ENCODE results near the gene ASXL2. TPM values are rescaled to one million over a fixed set of nuclear protein-coding genes. Genes with fewer than 3 reads are reported as not detected.

ASXL2 gene
- total RNA-seq, 5 donors from 2014 or later (not counting 1 experiment from before 2014, with no cell fraction given): 36.3 to 53.2 (median 48.3) TPM

DNA sequence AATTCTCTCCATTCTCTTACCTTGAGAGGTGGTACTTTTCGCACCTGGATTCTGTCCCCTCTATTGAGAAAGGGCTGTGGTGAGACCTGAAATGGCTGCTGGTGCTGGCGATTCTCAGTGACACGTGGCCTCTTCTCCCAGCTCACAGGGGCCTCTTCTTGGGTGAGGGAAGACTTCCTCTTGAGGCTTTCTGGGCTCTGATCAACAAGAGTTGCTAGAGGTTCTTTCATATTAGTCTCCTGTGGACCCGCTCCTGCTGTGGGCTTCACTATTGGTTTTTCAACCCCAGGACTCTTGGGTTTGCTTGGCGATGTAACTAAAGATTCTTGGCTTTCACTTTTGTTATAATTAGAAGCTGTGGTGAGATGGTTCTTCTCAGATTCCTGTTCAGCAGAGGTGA lies 128.6 kb downstream of the ASXL2 start:
- H3K27ac Mint-ChIP-seq: peak overlapping the region in 1 of 2 donors; percentile 74
- WGBS (ENCODE audit: insufficient coverage): 90% methylated on average over 2 of the region's 5 CpGs
- peaks cover 9 to 16% (median 15%) of the 10 kb centered on the region in 3 donors for H3K4me1 Mint-ChIP-seq
- H3K27me3 ChIP-seq (replicated peaks in 1 of 2; ENCODE audit: control insufficient read depth in 2 of 2, extremely low read depth in 1 of 2, insufficient read depth in 2 of 2, low read length in 1 of 2): no peaks in the 10 kb centered on the region
- peaks cover 0 to 84% of the 10 kb centered on the region in 2 donors for H3K36me3 ChIP-seq (ENCODE audit: control insufficient read depth in 2 of 2, extremely low read depth in 1 of 2, insufficient read depth in 1 of 2, low read length in 1 of 2)
- ChIA-PET POLR2A (no interaction called here), CTCF (interaction anchor here in 1 of 2 donors (0.8 kb wide), 1 partner anchor 1326 kb away, joined by 3 read pairs; no protein-coding TSS in a partner anchor)
- no peaks in the 10 kb centered on the region for H3K9me3 ChIP-seq
- peaks cover 60% of the 10 kb centered on the region for H3K36me3 Mint-ChIP-seq
- H3K4me3 ChIP-seq (ENCODE audit: control insufficient read depth in 1 of 2, extremely low read depth in 1 of 2, low read length in 1 of 2): no peak overlapping the region
- DNase-seq (no peak), ATAC-seq (replicated peaks in 1 of 4) (no peak)
- no peaks in the 10 kb centered on the region for H3K9me3 Mint-ChIP-seq
- H3K4me3 Mint-ChIP-seq: no peak overlapping the region
- no peak overlapping the region for H3K27ac ChIP-seq (ENCODE audit: low read length)
- no peaks in the 10 kb centered on the region for H3K27me3 Mint-ChIP-seq
- no peaks in the 10 kb centered on the region for H3K4me1 ChIP-seq (ENCODE audit: control insufficient read depth in 1 of 2, extremely low read depth in 1 of 2, insufficient read depth in 2 of 2, low read length in 2 of 2)

DNA sequence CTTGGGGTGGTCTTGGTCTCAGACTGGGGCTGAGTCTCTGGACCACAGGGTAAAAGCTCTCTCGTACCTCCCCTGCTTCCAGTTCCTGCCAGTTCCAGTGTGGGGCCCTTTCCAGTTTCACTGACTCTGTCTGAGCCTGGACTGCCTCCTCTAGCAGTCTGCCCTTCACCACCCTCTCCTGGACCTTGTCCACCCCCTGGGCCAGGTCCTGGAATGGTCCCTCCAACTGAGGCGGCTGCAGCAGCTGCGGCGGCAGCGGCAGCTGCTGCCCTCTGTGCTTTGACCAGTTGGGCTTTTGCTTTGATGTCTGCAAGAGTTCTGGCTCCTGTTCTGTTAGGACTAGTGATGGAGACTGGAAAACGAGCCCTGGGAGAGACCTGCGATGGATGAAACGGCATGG lies 134.2 kb downstream of the ASXL2 start:
- WGBS (ENCODE audit: insufficient coverage): 100% methylated on average over 5 of the region's 8 CpGs
- Histone ChIP-seq H3K27me3 (replicated peaks in 1 of 2; ENCODE audit: control insufficient read depth in 2 of 2, extremely low read depth in 1 of 2, insufficient read depth in 2 of 2, low read length in 1 of 2) (no peaks in the 10 kb centered on the region), H3K36me3 (ENCODE audit: control insufficient read depth in 2 of 2, extremely low read depth in 1 of 2, insufficient read depth in 1 of 2, low read length in 1 of 2) (peaks cover 4 to 68% of the 10 kb centered on the region in 2 donors), H3K4me3 (ENCODE audit: control insufficient read depth in 1 of 2, extremely low read depth in 1 of 2, low read length in 1 of 2) (no peak overlapping the region), H3K4me1 (ENCODE audit: control insufficient read depth in 1 of 2, extremely low read depth in 1 of 2, insufficient read depth in 2 of 2, low read length in 2 of 2) (peaks cover 5 to 17% of the 10 kb centered on the region in 2 experiments), H3K27ac (ENCODE audit: low read length) (no peak overlapping the region), H3K9me3 (no peaks in the 10 kb centered on the region)
- ChIA-PET CTCF (interaction anchor here in 1 of 2 donors (0.9 kb wide), 1 partner anchor 9 kb away, joined by 4 read pairs; no protein-coding TSS in a partner anchor), POLR2A (no interaction called here)
- H3K27ac Mint-ChIP-seq: peak overlapping the region; percentile 78 to 90
- ATAC-seq (replicated peaks in 1 of 4) (no peak), DNase-seq (no peak)
- peaks cover 56% of the 10 kb centered on the region for H3K36me3 Mint-ChIP-seq
- H3K27me3 Mint-ChIP-seq: no peaks in the 10 kb centered on the region
- no peaks in the 10 kb centered on the region for H3K9me3 Mint-ChIP-seq
- H3K4me3 Mint-ChIP-seq: peak overlapping the region in 1 of 3 donors; percentile 59
- peaks cover 31 to 34% (median 33%) of the 10 kb centered on the region in 3 donors for H3K4me1 Mint-ChIP-seq

DNA sequence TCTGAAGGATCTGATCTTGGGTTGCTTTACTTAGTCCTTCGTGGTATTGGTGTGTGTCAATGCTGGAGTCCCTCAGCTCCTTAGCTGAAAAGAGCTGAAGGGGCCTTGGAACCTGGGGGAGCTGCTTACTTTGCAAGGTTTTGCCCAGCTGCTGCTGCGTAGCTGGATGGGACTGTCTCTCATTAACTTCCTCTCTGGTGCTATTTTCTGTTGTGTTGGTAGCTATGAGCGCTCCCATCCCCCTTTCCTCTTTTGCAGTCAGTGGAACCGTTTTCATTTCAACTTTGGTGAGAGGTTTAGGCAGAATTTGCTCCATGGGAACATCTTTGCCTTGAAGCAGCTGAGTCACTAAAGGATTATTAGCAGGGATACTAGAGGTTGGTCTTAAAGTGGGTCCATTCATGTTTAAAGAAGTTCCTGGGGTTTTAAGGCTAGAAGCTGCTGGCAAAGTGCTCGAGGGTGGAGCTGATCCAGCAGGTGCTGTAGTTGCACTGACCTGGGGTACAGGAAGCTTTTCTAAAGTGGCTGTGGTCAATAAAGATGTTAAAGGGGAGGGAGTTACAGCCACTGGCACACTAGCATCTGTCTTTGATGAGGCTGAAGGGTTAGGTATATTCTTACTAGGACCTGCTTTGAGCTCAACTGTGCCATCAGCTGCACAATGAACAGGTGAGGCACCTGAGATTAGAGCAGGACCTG lies 135.0 kb downstream of the ASXL2 start:
- H3K4me1 ChIP-seq (ENCODE audit: control insufficient read depth in 1 of 2, extremely low read depth in 1 of 2, insufficient read depth in 2 of 2, low read length in 2 of 2): peaks cover 5 to 17% of the 10 kb centered on the region in 2 experiments
- WGBS (ENCODE audit: insufficient coverage): 67% methylated on average over 2 of the region's 5 CpGs
- POLR2A ChIA-PET: interaction anchor here in 1 of 2 donors (0.6 kb wide), 1 partner anchor 80 kb away, joined by 3 read pairs; no protein-coding TSS in a partner anchor
- Mint-ChIP-seq H3K27me3 (no peaks in the 10 kb centered on the region), H3K4me3 (peak overlapping the region; percentile 35 to 59 (median 55)), H3K4me1 (peaks cover 31 to 34% (median 33%) of the 10 kb centered on the region in 3 donors), H3K27ac (peak overlapping the region; percentile 85 to 90), H3K9me3 (no peaks in the 10 kb centered on the region), H3K36me3 (peaks cover 51% of the 10 kb centered on the region)
- CTCF ChIA-PET: interaction anchor here (0.5 to 0.9 kb wide), 2 partner anchors 9 to 99 kb away, joined by 4 to 6 read pairs; no protein-coding TSS in a partner anchor
- peaks cover 4 to 60% of the 10 kb centered on the region in 2 donors for H3K36me3 ChIP-seq (ENCODE audit: control insufficient read depth in 2 of 2, extremely low read depth in 1 of 2, insufficient read depth in 1 of 2, low read length in 1 of 2)
- H3K4me3 ChIP-seq (ENCODE audit: control insufficient read depth in 1 of 2, extremely low read depth in 1 of 2, low read length in 1 of 2): peak overlapping the region in 1 of 2 donors; percentile 5
- H3K27me3 ChIP-seq (replicated peaks in 1 of 2; ENCODE audit: control insufficient read depth in 2 of 2, extremely low read depth in 1 of 2, insufficient read depth in 2 of 2, low read length in 1 of 2): no peaks in the 10 kb centered on the region
- H3K27ac ChIP-seq (ENCODE audit: low read length): peak overlapping the region; percentile 1
- ATAC-seq (replicated peaks in 1 of 4): peak; percentile 55 to 69 (median 64)
- H3K9me3 ChIP-seq: no peaks in the 10 kb centered on the region
- peak in 14 of 35 experiments; percentile 2 to 29 (median 8) for DNase-seq

DNA sequence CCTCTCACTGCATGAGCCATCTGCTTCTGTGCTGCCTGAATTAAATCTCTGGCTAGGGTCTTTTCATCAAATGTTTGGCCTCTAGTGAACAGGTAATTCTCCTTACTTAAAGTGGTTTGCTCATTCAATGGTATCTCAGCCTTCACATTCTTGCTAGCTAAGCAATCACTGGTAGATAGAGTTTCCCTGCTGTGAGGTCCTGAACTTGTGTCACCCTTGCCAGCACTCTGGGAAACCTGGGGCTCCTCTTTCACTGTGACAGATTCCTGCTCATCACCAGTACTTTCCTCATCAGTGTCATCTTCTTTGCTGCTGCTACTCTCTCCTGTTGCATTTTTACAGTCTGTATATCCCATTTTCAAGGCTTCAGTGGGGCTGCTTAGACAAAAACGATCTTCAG lies 135.8 kb downstream of the ASXL2 start:
- 57% methylated on average over 1 of the region's 1 CpG for WGBS (ENCODE audit: insufficient coverage)
- no peak for DNase-seq
- Mint-ChIP-seq H3K27me3 (no peaks in the 10 kb centered on the region), H3K4me1 (peaks cover 27 to 34% (median 33%) of the 10 kb centered on the region in 3 donors), H3K27ac (peak overlapping the region; percentile 85 to 90), H3K36me3 (peaks cover 46% of the 10 kb centered on the region), H3K9me3 (no peaks in the 10 kb centered on the region), H3K4me3 (no peak overlapping the region)
- no peaks in the 10 kb centered on the region for H3K27me3 ChIP-seq (replicated peaks in 1 of 2; ENCODE audit: control insufficient read depth in 2 of 2, extremely low read depth in 1 of 2, insufficient read depth in 2 of 2, low read length in 1 of 2)
- peaks cover 5 to 17% of the 10 kb centered on the region in 2 experiments for H3K4me1 ChIP-seq (ENCODE audit: control insufficient read depth in 1 of 2, extremely low read depth in 1 of 2, insufficient read depth in 2 of 2, low read length in 2 of 2)
- ATAC-seq (replicated peaks in 1 of 4): no peak
- ChIA-PET CTCF (no interaction called here), POLR2A (interaction anchor here in 1 of 2 donors (0.6 kb wide), 1 partner anchor 81 kb away, joined by 3 read pairs; no protein-coding TSS in a partner anchor)
- no peaks in the 10 kb centered on the region for H3K9me3 ChIP-seq
- peaks cover 4 to 53% of the 10 kb centered on the region in 2 donors for H3K36me3 ChIP-seq (ENCODE audit: control insufficient read depth in 2 of 2, extremely low read depth in 1 of 2, insufficient read depth in 1 of 2, low read length in 1 of 2)
- no peak overlapping the region for H3K27ac ChIP-seq (ENCODE audit: low read length)
- H3K4me3 ChIP-seq (ENCODE audit: control insufficient read depth in 1 of 2, extremely low read depth in 1 of 2, low read length in 1 of 2): no peak overlapping the region

DNA sequence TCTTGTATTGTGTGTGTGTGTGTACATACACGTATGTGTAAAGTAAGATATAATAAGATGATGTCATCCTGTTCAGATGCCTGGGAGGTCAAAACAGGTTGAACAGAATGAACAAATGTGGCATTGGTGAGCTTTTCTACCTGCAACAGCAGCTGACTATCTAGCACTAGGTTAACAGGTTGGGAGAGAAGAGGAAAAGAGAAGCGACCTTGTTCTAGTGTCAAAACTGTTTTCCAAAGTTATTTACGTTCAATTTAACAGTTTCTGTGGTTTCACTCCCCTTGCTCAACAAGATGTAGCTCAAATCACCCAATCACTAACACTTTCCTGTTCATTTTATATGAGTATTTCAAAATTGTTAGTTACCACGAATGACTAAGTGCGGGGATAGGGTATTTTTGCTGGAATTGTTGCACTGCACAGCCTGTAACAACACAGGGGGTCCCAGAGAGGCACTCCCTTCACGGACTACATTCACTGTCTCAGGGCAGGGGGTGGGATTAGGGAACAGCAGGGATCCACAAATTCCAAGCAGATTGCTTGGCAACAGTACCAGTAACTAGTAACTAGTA lies 137.4 kb downstream of the ASXL2 start:
- WGBS (ENCODE audit: insufficient coverage): 67% methylated on average over 1 of the region's 6 CpGs
- Histone ChIP-seq H3K36me3 (ENCODE audit: control insufficient read depth in 2 of 2, extremely low read depth in 1 of 2, insufficient read depth in 1 of 2, low read length in 1 of 2) (peaks cover 4 to 44% of the 10 kb centered on the region in 2 donors), H3K27ac (ENCODE audit: low read length) (no peak overlapping the region), H3K27me3 (replicated peaks in 1 of 2; ENCODE audit: control insufficient read depth in 2 of 2, extremely low read depth in 1 of 2, insufficient read depth in 2 of 2, low read length in 1 of 2) (no peaks in the 10 kb centered on the region), H3K4me1 (ENCODE audit: control insufficient read depth in 1 of 2, extremely low read depth in 1 of 2, insufficient read depth in 2 of 2, low read length in 2 of 2) (peaks cover 5 to 17% of the 10 kb centered on the region in 2 experiments), H3K4me3 (ENCODE audit: control insufficient read depth in 1 of 2, extremely low read depth in 1 of 2, low read length in 1 of 2) (no peak overlapping the region), H3K9me3 (no peaks in the 10 kb centered on the region)
- ChIA-PET CTCF (interaction anchor here in 1 of 2 donors (0.6 kb wide), 1 partner anchor 50 kb away, joined by 3 read pairs; no protein-coding TSS in a partner anchor), POLR2A (no interaction called here)
- Mint-ChIP-seq H3K27me3 (no peaks in the 10 kb centered on the region), H3K4me3 (no peak overlapping the region), H3K36me3 (peaks cover 49% of the 10 kb centered on the region), H3K9me3 (no peaks in the 10 kb centered on the region), H3K27ac (peak overlapping the region; percentile 65 to 69), H3K4me1 (peaks cover 22 to 34% (median 33%) of the 10 kb centered on the region in 3 donors)
- ATAC-seq (replicated peaks in 1 of 4) (no peak), DNase-seq (no peak)
